NCI-H1048 (cell line): ENCODE results near the gene GDI2.
"Not testable (repeated sequence)": the region's sequence is repeated elsewhere in the genome, so short reads cannot be mapped to it uniquely, and the experiment has no call there.

Experiments
- DNase-seq: peaks from one replicate; lab custom pipeline; 2025; lab: John Stamatoyannopoulos, UW

Gene GDI2

DNA sequence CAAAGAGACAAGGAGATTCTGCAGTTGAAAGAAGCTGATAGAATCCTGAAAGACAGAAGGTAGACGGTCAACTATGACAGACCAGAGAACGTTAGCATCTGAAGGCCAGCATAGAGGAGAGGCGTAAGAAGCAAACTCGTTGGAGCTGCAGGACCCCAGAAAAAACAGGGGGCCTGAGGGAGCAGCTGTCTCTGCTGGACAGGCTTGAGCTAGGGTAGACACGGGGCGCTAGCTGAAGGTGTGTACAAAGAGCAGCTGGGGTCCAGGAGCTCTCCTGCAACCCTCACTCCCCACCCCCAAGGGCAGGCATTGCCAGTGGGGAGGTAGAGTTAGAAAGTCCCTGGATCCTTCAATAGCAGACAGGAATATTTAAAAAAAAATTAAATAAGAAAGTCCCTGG, 14.6 kb upstream of the GDI2 start:
- no peak for DNase-seq

- not testable (repeated sequence) for DNase-seq
Observed at GRCh38 chr10:5826511-5826910, 13.3 kb upstream of the GDI2 start.

GRCh38 chr10:5818894-5819293, 5.7 kb upstream of the GDI2 start:
- no peak for DNase-seq

DNA sequence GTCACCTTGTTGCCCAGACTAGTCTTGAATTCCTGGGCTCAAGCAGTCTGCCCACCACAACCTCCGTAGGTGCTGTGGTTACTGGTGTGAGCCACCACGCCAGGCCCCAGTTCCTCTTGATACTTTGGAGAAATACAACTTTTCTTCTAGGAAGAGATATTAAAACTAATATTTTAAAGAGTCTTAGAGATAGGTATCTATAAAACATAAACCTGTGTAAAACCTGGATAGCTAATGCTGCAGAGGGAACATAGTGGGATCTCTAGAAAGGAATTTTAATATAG, 4.8 kb upstream of the GDI2 start:
- no peak for DNase-seq

GRCh38 chr10:5817322-5818047, 4.3 kb upstream of the GDI2 start:
- DNase-seq = no peak

DNA sequence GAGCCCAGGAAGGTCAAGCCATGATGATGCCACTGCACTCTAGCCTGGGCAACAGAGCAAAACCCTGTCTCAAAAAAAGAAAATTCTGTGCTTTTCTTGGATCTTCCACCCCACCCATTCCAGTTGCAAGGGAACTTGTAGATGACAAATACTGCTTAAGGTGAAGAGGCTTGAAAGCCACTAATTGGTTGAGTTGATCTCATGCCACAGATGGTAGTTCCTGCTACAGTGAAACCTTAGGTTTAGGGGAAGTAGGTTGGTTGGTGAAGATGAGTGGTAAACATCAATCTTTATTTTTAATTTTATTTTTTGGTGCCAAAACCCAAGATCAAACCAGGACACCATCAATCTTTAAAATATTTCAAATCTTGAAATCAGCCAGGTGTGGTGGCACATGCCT, 2.9 kb upstream of the GDI2 start:
- no peak for DNase-seq

- no peak for DNase-seq
Observed at GRCh38 chr10:5814110-5815107, 1.2 kb upstream of the GDI2 start.

DNA sequence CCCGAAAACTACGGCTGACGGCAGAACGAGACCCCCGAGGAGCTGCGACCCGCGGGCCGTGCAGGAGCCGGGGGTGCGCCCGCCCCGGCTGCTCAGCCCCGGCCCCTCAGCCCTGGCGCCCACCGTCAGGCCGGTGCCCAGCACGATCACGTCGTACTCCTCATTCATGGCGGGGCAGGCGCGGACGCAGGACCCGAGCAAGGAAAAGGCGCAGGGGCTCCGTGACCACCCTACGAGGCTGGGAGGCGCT, 218 bp downstream of the GDI2 start:
- DNase-seq = no peak

DNA sequence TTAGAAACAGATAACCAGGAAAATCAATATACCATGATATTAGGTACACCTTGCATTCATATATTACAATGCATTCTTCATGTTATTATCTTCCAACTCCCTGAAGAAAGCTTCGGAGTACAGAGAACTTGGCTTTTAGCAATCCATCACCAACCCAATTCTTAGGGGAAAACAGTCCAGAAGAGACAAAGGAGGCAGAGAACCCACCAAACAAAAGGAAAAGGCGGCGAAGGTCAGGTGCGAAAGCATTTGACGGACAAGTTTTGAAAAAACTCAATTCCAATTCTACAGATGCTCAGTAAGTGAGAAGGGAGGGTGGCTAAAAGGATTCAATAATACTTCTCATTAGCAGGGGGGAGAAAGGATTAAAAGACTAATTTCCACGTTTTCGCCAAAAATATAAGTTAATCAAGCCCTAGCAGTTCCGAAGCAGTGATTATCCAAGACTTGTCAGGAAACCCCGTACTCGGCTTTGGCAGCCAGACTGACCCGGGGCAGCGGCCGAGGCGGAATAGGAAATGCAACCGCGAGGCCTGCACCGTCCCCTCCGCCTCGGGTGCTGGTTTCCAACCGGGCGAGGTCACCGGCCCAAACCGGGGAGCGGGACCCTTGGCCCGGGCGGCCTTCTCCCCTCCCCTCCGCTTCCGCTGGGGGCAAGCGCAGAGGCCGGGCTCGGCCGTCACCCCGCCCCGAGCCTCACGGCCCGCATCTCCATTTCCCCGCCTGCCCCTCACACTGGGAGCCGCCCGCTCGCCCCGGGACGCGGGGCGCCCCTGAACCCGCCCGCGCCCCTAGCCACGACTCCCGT, 747 bp downstream of the GDI2 start:
- DNase-seq = no peak

GRCh38 chr10:5811387-5811821, 1.8 kb downstream of the GDI2 start:
- no peak for DNase-seq

GRCh38 chr10:5810225-5810624, 3.0 kb downstream of the GDI2 start:
- no peak for DNase-seq

DNA sequence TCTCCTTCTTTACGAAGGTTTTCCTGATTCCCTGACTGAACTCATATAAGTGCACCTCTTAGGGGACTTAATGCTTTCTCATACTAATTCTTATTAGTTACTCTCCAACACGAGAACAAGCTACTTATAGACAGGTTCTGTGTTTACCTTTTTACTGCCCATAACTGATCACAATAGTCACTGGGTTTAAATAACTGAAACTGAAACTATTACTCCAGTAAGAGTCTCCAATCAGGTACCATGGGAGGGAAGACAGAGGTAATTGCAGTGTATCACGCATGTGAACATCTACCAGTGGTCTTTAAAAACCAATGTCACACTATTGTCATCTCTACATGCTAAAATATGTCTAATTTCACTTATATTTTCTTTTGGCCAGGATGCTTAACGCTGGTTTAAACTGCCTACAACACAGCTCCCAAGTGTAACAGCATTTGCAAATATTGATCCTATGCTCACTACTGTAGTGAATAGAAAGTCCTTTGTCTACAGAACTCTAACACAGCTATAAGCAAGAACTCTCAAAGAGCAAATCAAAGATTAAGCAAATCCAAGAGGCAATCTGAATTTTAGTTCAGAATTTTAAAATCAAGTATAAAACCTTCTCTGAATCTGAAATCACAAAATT, 3.6 kb downstream of the GDI2 start:
- DNase-seq = no peak

DNA sequence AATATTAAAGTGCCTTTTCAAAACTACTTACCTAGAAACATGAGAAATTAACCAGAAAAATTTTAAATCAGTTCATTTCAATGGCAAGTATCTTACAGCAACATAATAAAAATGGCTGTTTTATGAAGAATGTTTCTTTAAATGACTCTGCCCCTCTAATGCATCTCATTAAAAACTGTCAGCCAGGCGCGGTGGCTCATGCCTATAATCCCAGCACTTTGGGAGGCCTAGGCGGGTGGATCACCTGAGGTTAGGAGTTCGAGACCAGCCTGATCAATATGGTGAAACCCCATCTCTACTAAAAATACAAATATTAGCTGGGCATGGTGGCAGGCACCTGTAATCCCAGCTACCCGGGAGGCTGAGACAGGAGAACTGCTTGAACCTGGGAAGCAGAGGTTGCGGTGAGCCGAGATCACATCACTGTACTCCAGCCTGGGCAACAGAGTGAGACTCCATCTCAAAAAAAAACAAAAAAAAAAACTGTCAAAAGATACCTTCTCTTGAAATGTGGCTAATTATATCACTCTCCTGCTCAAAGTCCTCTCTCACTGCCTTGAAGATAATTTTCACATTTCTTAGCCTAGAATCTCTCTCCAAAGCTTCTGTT, 4.3 kb downstream of the GDI2 start:
- not testable (repeated sequence) for DNase-seq

- no peak for DNase-seq
Observed at GRCh38 chr10:5806745-5807144, 6.5 kb downstream of the GDI2 start.

DNA sequence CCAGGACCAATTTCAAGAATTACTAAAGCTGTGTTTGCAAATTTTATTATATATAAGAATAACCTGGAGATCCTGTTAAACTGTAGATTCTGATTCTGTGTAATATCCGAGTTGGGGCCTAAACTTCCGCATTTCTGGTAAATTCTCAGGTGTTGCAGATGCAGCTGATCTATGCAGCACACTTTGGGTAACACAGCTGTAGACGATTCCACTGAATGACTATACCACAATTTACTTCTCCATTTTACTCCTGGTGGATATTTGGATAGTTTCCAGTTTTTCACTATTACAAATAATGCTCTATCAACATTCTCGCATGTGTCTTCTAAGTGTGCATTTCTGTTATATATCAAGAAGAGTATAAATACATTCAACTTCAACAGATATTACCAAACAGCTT, 7.5 kb downstream of the GDI2 start:
- DNase-seq = no peak

- no peak for DNase-seq
Observed at GRCh38 chr10:5805260-5805659, 8.0 kb downstream of the GDI2 start.

DNA sequence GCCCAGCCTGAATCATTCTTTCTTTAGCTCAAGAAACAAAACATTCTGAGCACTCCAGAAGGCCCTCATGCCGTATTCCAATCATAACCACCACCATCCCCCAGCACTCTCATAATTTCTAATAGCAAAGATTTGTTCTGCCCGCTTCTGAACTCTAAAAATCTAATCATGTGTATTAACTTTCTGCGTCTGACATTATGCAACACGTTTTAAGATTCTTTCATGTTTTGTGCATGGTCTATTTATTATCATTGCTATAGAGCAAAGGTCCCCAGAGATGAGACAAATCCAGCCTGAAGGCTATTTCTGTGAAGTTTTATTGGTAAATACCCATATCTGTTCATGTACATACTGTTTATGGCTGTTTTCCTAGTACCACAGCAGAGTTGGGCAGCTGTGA, 8.8 kb downstream of the GDI2 start:
- no peak for DNase-seq

- no peak for DNase-seq
Observed at GRCh38 chr10:5800782-5801181, 12.5 kb downstream of the GDI2 start.

DNA sequence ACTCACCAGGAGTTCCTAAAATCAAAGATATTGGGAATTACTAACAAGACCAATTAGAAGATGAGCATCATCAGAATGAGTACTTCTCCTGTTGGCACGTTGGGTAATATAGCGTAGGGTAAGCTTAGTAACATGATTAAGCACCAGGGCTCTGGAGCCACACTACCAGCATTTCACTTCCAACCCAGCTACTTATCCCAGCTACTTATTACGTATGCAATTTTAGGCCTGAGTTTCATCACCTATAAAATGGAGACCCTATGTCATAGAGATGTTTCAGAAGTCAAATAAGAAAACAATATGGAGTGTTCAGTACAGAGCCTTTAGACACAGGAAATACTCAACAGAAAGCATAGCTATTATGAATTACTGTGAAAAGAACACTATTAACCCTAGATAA, 19.0 kb downstream of the GDI2 start:
- no peak for DNase-seq

GRCh38 chr10:5789626-5790025, 23.6 kb downstream of the GDI2 start:
- no peak for DNase-seq

DNA sequence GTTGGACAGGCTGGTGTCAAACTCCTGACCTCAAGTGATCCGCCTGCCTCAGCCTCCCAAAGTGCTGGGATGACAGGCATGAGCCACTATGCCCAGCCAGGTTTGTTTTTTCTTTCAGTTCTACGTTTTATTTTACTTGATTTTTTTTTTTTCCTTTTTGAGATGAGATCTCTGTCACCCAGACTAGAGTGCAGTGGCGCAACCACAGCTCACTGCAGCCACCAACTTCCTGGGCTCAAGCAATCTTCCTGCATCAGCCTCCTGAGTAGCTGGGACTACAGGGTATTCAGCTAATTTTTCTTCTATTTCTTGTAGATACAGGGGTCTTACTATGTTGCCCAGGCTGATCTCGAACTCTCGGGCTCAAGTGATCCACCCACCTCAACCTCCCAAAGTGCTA, 24.3 kb downstream of the GDI2 start:
- no peak for DNase-seq

- DNase-seq = no peak
Observed at GRCh38 chr10:5783300-5783699, 29.9 kb downstream of the GDI2 start.
